Measurements from ENCODE around the gene TRMT1.

Gene TRMT1

GRCh38 chr19:13112555-13112954 lies 4.0 kb downstream of the TRMT1 start:
- no peak overlapping the region for H3K9ac ChIP-seq (ENCODE audit: low read depth, low read length, poor library complexity, severe bottlenecking)
- no peaks in the 10 kb centered on the region; the same call in 1 of the 2 replicates for H3K36me3 ChIP-seq (ENCODE audit: insufficient read depth, low read length)

DNA sequence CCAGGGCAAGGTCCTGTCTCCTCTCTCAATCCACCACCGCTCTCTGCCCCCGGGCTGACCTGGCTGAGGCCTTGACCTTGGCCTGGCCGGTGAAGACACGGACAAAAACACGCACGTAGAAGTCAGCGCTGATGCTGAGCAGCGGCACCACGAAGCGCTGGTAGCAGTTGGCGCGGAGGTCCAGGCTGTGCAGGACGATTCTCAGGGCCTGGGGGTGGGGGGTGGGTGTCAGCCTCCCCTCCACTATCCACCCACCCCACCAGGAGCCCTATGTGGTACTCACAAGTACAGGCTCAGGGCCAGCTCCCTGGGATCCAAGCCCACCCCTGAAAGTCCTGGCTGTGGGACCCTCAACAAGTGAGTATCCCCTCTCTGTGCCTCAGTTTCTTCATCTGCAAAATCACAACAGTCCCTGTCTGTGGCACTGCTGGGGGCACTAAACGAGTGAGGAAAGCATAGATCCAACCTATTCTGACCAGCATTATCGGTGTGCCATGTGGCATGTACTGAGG lies 6.4 kb downstream of the TRMT1 start:
- Histone ChIP-seq H3K9me2 (replicated peaks; ENCODE audit: low read depth, low read length) (no peaks in the 10 kb centered on the region), H3K9ac (ENCODE audit: low read depth, low read length, poor library complexity, severe bottlenecking) (no peak overlapping the region), H3K27me3 (ENCODE audit: insufficient read depth, low read length, poor library complexity, severe bottlenecking) (no peaks in the 10 kb centered on the region), H3K4me1 (ENCODE audit: insufficient read depth, low read length, poor library complexity, severe bottlenecking) (peaks cover under 1% of the 10 kb centered on the region), H2AFZ (ENCODE audit: low read length) (no peak overlapping the region), H3K9me3 (ENCODE audit: insufficient read depth, low read depth, low read length) (no peaks in the 10 kb centered on the region), H3K4me3 (ENCODE audit: low read length, poor library complexity, severe bottlenecking) (no peak overlapping the region), H3K79me2 (ENCODE audit: insufficient read depth, low read length) (peaks cover 34% of the 10 kb centered on the region), H3F3A (ENCODE audit: low read depth) (peaks cover 3% of the 10 kb centered on the region; the same call in 1 of the 2 replicates), H3K4me2 (ENCODE audit: low read depth, low read length, poor library complexity, severe bottlenecking) (no peak overlapping the region), H3K36me3 (ENCODE audit: insufficient read depth, low read length) (no peaks in the 10 kb centered on the region; the same call in 1 of the 2 replicates), H4K20me1 (ENCODE audit: insufficient read depth, low read length, poor library complexity, severe bottlenecking) (peaks cover 1% of the 10 kb centered on the region)
- TF ChIP-seq EZH2phosphoT487 (IDR thresholded peaks at IDR 0.05; ENCODE audit: borderline replicate concordance): no peak
- TF ChIP-seq, protein P1, sequence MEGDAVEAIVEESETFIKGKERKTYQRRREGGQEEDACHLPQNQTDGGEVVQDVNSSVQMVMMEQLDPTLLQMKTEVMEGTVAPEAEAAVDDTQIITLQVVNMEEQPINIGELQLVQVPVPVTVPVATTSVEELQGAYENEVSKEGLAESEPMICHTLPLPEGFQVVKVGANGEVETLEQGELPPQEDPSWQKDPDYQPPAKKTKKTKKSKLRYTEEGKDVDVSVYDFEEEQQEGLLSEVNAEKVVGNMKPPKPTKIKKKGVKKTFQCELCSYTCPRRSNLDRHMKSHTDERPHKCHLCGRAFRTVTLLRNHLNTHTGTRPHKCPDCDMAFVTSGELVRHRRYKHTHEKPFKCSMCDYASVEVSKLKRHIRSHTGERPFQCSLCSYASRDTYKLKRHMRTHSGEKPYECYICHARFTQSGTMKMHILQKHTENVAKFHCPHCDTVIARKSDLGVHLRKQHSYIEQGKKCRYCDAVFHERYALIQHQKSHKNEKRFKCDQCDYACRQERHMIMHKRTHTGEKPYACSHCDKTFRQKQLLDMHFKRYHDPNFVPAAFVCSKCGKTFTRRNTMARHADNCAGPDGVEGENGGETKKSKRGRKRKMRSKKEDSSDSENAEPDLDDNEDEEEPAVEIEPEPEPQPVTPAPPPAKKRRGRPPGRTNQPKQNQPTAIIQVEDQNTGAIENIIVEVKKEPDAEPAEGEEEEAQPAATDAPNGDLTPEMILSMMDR (conservative IDR thresholded peaks at IDR 0.05; ENCODE audit: low read length): no peak

More at GRCh38 chr19:13112555-13112954, 4.0 kb downstream of the TRMT1 start:
- peaks cover 5% of the 10 kb centered on the region for H4K20me1 ChIP-seq (ENCODE audit: insufficient read depth, low read length, poor library complexity, severe bottlenecking)
- peaks cover 32% of the 10 kb centered on the region; the same call in 1 of the 2 replicates for H3K79me2 ChIP-seq (ENCODE audit: insufficient read depth, low read length)
- H3K4me2 ChIP-seq (ENCODE audit: low read depth, low read length, poor library complexity, severe bottlenecking): no peak overlapping the region
- no peak for TF ChIP-seq EZH2phosphoT487 (IDR thresholded peaks at IDR 0.05; ENCODE audit: borderline replicate concordance)
- TF ChIP-seq, protein P1 (conservative IDR thresholded peaks at IDR 0.05; ENCODE audit: low read length): no peak
- H3K27me3 ChIP-seq (ENCODE audit: insufficient read depth, low read length, poor library complexity, severe bottlenecking): no peaks in the 10 kb centered on the region
- no peak overlapping the region for H2AFZ ChIP-seq (ENCODE audit: low read length)
- H3K4me1 ChIP-seq (ENCODE audit: insufficient read depth, low read length, poor library complexity, severe bottlenecking): peaks cover 17% of the 10 kb centered on the region
- H3F3A ChIP-seq (ENCODE audit: low read depth): no peaks in the 10 kb centered on the region
- no peaks in the 10 kb centered on the region for H3K9me3 ChIP-seq (ENCODE audit: insufficient read depth, low read depth, low read length)
- H3K4me3 ChIP-seq (ENCODE audit: low read length, poor library complexity, severe bottlenecking): no peak overlapping the region
- H3K9me2 ChIP-seq (replicated peaks; ENCODE audit: low read depth, low read length): no peaks in the 10 kb centered on the region

DNA sequence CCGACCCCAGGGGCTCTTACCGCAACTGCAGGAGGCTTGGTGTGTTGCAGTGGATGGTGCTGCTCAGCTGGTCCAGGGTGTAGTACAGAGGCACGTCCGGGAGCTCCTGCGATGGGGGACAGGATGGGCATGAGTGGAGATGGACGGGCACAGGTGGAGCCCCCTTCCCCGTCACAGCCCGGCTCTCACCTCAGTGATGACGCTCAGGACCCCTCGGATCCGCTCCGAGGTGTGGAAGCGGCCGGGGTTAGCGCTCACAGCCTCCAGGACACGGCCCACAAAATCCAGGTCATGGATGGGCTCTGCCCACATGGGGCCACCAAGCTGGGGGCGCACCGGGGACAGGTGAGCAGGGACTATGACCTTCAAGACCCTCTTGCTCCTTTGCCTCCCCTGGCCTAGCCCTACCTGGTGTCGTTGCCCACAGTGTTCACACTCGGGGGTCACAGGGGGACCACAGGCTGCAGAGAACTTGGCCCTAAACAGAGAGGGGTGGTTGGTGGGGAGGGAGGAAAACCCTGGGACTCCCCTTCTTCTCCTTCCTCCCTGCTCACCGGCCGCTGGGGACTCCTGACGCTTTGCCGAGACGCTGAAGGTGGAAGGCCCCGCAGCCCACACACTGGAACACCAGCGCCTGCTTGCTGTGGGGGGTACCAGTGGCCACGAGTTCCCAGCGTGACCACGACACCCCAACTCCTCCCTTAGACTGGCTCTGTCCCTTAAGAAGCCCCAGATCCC lies 7.0 kb downstream of the TRMT1 start:
- no peak overlapping the region for H3K9ac ChIP-seq (ENCODE audit: low read depth, low read length, poor library complexity, severe bottlenecking)
- H3K9me3 ChIP-seq (ENCODE audit: insufficient read depth, low read depth, low read length): no peaks in the 10 kb centered on the region
- no peaks in the 10 kb centered on the region for H3K27me3 ChIP-seq (ENCODE audit: insufficient read depth, low read length, poor library complexity, severe bottlenecking)
- H3F3A ChIP-seq (ENCODE audit: low read depth): peaks cover 8% of the 10 kb centered on the region
- H3K4me1 ChIP-seq (ENCODE audit: insufficient read depth, low read length, poor library complexity, severe bottlenecking): no peaks in the 10 kb centered on the region
- H4K20me1 ChIP-seq (ENCODE audit: insufficient read depth, low read length, poor library complexity, severe bottlenecking): no peaks in the 10 kb centered on the region
- H3K79me2 ChIP-seq (ENCODE audit: insufficient read depth, low read length): peaks cover 32% of the 10 kb centered on the region
- H2AFZ ChIP-seq (ENCODE audit: low read length): no peak overlapping the region
- H3K9me2 ChIP-seq (replicated peaks; ENCODE audit: low read depth, low read length): no peaks in the 10 kb centered on the region
- H3K36me3 ChIP-seq (ENCODE audit: insufficient read depth, low read length): no peaks in the 10 kb centered on the region; the same call in 1 of the 2 replicates
- no peak for TF ChIP-seq EZH2phosphoT487 (IDR thresholded peaks at IDR 0.05; ENCODE audit: borderline replicate concordance)
- TF ChIP-seq, protein P1 (conservative IDR thresholded peaks at IDR 0.05; ENCODE audit: low read length): no peak
- H3K4me3 ChIP-seq (ENCODE audit: low read length, poor library complexity, severe bottlenecking): no peak overlapping the region
- H3K4me2 ChIP-seq (ENCODE audit: low read depth, low read length, poor library complexity, severe bottlenecking): no peak overlapping the region
